HG02981 (cell line): ENCODE results near the gene VRK2.
"Not testable (repeated sequence)": the region's sequence is repeated elsewhere in the genome, so short reads cannot be mapped to it uniquely, and the experiment has no call there.

Experiments
- ATAC-seq: cut with Tn5 transposase; IDR thresholded peaks from one replicate; pipeline ENCODE4 v1.9.1; 2021; ENCODE audit warnings: mild to moderate bottlenecking, moderate library complexity; ENCODE audit not compliant: unreplicated experiment

Gene VRK2

DNA sequence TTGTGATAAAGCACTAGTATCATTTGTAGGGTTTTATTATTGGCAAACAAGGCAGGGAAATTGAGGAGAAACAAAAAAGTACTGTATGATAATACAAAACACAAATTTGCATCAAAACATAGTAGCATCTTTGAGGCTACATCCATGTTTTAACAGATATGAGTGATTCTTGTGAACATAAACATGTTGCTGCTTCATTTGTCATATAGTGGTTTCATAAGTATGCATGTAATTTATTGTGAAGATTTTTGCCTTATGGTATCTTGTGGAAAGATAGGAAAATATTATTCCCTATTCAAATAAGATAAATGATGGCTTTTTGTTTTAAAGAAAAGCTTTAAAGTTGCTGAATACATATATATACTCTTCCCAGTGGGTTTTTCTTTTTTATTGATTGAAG is 60.3 kb downstream of the VRK2 start:
- ATAC-seq = no peak

DNA sequence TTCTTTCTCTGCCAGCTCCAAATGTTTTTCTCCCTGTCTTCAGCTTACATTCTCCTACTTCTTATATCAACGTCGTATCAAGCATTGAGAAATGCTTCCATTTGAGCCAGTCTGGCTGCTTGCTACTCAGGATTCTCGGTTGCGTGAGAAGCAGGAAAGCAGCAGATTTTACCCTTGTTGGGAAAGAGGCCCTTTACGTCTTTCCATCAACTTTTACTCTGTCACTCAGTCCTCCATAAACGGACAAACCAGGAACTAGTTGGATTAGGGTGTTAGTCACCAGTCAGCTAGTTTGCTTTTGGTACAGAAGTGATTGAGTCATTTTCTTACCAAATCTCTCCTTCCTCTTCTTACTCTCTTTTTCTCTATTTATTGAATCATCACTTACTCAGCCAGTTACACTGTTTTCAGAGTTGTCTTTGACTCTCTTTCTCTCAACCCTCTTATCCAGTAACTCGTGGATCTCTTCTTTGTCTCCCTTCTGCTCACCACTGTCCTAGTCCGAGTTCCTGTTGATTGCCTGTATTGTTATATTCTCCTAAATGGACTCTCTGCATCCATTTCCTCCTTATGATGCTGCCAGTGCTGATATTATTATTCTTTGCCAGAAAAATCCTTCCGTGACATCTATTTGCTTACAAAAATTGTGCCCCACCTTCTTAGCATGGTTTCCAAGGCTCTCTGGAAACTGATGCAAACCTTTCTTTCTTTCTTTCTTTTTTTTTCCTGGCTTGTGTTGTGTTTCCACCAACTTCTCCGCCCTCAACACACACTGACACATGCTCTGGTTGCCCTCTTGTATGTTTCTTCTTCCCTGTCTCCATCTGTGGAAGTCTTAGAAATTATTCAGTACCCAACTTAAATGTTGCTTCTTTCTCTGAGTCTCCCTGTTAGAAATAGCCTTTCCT is 61.5 kb downstream of the VRK2 start:
- ATAC-seq = no peak

DNA sequence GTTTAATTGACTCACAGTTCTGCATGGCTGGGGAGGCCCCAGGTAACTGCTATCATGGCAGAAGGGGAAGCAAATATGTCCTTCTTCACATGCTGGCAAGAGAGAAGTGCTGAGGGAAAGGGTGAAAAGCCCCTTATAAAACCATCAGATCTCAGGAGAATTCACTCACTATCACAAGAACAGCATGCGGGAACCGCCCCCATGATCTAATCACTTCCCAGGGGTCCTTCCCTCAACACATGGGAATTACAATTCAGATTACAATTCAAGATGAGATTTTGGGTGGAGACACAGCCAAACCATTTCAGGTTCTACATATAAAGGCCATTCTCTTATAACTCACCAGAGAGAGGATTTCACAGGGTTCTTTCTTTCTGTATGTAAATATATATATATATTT is 62.9 kb downstream of the VRK2 start:
- ATAC-seq = no peak

DNA sequence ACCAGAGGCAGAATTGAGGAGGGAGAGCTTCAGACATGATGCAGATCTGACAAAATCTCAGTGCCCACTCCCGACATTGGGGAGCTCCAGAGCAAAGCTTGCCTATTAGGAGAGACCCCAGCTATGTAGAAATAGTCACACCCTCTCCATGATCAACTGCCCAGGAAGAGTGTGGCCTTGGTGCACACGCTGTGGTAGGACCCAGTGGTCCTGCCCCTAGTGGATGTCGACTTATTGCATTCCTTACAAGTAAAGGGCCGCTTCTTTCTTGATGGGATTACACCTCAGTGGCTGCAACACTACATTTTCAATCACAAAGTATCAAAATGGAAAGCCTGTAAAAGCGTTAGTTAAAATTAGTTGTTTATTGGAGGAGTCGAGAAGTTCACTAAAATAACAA is 64.2 kb downstream of the VRK2 start:
- no peak for ATAC-seq

DNA sequence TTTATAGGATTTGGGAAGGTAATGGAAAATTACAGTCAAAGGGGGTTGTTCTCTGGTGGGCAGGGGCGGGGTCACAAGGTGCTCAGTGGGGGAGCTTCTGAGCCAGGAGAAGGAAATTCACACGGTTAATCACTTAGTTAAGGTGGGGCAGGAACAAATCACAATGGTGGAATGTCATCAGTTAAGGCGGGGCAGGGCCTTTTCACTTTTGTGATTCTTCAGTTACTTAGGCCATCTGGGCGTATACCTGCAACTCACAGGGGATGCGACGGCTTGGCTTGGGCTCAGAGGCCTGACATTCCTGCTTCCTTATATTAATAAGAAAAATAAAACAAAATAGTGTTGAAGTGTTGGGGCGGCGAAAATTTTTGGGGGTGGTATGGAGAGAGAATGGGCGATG is 67.0 kb downstream of the VRK2 start:
- not testable (repeated sequence) for ATAC-seq

DNA sequence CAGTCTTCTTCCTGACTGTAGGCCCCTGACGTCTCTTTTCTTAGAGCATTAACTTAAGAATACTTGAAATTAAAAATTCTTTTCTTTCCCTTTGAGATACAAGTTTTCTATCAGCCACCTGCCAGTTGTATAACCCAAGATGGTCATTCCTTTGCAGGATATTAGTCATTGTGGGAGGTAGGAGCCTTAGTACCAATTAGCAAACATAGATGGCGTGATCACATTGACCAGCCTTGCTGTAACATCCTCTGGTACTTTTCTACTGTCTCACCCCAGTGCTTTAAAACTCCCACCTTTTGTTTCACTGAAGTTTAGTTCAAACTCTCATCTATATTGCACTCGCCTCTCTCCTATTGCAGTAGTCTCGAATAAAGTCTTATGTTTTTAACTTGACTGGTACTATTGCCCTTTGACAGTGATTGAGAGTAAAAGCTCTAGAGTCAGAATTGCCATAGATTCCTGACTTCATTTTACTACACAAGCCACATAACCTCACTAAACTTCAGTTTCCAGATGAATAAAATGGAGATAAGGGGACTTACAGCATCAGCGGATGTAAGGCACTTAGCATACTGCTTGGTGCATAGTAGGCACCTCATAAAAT is 74.1 kb downstream of the VRK2 start:
- peak; percentile 50 for ATAC-seq

DNA sequence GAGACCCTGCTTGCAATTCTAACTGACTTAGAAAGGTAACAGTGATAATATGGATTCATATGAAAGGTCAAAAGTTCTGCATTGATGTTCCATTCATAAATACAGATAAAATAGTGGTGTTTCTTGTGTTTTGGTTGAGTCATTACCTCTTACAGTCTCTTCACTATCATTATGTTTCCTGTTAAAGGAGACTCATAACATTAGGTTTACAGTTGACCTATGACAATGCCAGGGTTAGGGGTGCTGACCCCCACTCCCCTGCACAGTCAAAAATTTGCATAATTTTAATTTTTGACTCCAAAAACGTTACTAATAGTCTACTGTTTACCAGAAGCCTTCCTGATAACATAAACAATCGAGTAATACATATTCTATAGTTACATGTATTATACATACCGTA is 75.4 kb downstream of the VRK2 start:
- no peak for ATAC-seq

DNA sequence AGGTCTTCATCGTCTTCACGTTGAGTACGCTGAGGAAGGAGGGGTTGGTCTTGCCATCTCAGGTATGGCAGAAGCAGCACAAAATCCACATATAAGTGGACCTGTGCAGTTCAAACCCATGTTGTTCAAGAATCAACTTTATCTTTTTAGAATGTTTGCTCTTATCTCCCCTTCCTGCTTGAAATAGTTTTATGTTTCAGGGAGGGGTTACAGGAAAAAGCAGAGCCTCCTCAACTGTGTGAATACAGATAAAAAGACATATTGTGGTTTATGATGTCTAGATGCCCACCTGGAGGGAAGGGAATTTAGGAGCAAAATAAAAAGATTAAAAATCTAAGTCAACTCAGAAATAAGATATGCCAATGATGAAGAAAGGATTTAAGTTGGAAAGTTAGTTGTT is 75.9 kb downstream of the VRK2 start:
- no peak for ATAC-seq

DNA sequence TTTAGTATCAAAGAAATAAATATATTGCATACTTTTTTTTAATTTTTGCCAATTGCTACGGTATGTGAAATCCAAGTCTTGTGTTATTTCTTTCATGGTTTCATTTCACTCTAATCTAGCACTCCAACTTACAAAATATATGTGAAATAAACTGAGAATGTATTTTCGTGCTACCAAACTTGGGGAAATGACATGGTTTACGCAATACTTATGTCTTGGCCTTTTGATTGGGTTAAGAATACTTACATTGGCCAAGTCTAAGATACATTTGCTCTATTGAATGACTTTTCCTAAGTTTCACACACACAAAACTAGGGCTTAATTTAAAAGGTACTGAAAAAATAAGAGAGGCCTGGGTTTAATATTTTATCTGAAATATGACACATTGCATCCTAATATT is 80.5 kb downstream of the VRK2 start:
- ATAC-seq = no peak

DNA sequence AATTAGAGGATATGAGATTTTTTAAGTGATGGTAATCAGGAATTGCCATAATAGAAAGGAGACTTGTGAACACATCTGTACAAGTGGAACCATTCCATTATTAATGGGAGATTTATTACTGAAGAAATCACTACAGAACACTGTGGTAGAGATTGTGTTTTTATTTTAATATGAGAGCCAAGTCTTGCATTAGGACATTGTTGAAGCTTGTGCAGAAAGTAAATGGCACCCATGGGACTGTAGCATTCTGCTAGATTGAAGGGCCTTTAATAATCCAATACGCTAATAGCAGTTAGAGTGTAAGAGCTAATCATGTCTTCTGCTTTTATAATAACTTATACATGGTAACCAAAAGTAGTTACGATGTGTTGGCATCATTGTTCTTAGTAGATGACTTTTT is 83.6 kb downstream of the VRK2 start:
- ATAC-seq = no peak

DNA sequence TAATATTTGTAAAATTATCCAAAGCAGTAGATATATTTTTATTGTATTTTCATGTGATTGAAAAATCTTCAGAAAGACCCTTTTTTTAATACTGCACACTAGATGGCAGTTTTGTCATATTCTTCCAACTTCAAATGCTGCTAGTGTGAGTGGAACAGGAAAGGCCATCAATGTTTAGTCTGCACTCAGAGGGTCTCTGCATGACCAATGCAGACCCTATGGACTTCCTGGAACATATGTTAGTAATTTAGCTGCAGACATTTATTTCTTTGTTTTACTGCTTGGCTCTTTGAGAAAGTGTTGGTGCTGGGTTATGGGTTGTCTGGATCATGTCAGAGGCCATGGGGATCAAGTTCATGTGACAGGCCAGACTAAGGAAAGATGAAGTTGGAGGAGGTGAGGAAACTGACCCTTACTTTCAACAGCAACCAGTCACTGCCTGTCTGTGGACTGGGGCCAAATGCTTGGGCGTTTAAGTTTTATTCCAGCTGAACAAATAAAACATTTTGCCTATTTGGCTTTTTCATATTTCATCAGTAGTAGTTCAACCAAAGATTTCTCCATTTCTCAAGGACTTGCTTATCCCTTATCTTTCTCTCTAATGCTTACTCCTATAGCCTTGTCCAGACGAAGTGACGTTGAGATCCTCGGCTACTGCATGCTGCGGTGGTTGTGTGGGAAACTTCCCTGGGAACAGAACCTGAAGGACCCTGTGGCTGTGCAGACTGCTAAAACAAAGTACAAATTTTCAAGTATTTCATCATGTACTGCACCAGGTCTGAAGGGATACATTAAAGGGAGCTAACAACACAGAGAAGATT is 84.8 kb downstream of the VRK2 start:
- no peak for ATAC-seq

DNA sequence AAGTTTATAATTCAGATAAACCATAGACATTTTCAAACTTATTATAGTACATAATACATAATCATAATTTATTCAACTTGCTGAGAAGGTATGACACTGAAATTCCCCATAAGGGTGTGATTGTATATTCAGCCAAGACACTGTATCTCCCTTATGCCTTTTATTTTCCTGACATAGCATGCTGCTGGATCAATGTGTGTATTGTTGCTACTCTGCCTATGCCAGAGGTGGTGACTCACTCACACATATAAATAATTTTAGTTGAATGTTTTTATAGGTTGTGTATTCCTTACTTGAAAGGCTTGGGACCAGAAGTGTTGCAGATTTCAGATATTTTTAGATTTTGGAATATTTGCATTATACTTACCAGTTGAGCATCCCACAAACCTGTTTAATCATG is 86.8 kb downstream of the VRK2 start:
- no peak for ATAC-seq

DNA sequence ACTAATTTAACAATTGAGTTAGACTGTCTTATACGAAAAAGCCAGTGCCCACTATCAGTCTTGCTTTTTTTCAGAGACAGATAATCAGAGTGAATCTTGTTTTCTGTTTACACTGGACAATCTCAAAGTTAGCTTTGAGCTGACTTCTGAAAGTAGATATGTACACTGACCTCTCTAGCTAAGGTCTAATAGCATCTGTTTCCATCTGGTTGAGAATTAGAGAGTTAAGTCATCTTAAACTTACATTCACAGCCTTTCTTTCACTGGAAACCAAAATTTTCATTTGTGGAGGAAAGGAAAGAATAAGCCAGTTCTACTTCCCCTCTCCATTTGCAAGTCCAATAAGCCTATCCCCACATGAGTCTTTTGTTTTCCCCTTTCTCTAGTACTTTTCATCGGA is 89.3 kb downstream of the VRK2 start:
- no peak for ATAC-seq

DNA sequence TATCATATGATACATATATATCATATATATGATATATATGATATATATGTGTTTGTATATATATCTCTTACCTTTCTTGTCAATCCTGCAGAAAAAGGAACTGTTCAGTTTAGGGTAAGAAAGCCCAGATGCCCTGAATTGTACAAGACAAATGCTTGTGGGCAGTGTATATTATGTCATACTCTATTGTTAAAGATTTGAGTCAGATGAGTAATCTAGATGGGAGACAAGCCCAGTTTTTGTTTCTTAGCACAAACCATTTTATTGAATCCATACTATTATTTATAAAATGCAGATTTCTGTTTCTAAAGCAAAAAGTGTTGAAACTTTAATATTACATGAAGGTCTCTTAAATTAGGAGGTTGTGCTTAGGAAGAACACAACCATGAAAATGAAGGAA is 90.6 kb downstream of the VRK2 start:
- peak; percentile 60 for ATAC-seq

DNA sequence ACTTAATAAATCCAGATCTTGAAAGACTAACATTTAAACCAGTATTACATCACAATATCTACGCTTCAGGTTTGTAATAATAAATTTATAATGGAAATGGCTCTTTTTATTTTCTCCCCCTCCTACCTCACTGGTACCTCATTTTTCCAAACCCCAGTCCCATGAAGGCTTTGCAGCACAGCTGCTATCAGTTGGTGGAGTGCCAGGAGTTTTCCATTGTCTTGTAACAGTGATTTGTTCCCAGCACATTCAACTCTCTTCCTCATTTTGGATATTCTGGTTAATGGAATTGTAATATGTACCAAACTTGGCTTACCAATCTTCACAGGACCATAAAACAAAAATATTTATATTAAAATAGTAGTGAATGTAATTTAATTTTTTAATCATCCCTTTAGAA is 91.2 kb downstream of the VRK2 start:
- ATAC-seq = no peak

DNA sequence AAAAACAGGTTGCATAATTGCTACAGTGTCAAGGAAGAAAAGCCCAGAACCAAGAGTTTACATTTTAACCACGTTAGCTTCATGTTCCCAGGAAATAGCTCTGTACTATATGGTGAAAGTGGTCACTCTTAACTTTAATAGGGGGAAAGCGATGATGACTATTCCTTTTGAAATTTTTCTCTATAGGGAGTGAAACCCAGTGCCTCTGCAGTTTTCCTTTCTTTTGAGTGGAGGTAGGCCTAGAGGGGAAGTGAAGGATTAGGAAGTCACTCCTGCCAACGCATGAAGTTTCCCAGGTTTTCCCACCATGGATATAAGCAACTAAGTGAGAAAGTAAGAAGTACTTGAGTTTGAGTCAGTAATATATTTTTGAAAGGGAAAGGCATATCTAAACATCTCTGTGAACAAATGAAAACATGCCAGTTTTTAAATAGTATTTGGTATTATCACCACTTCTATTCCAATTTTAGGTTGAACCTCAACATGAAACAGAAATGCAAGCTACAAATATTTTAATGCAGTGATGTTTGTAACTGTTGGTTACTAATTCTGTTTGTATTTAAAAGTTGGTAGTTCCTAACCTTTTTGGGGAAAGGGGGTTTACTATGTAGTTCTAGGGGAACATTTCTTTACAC is 91.9 kb downstream of the VRK2 start:
- no peak for ATAC-seq

DNA sequence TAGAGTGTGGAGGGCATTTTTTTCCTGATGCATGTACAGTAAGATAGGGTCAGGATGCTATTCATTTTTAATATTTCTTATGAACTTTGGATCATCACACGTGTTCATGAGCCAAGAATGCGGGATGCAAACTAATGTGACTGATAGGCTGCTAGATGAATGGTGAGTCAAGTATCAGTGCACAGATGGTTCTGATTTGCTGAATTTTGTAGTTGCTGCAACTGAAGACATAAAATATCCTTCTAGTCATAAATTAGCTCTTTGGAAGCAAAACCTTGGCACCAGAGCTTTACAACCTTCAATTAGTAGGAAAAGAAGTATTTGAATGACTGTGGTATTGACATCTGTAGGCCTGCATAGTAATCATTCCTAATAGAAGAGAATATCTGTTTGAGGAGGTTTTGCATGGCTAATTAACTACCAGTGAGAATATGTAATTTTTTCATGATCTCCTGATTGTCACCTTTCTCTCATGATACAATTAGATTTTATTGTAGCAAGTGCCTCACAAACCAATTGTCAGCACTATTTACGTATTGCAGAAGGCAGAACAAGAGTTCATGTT is 94.0 kb downstream of the VRK2 start:
- ATAC-seq = no peak

DNA sequence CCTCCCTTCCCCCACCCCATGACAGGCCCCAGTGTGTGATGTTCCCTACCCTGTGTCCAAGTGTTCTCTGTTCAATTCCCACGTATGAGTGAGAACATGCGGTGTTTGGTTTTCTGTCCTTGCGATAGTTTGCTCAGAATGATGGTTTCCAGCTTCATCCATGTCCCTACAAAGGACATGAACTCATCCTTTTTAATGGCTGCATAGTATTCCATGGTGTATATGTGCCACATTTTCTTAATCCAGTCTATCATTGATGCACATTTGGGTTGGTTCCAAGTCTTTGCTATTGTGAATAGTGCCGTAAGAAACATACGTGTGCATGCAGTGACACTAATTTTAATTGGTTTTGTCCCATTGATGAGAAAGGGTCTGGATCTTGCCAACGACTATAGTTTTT is 99.2 kb downstream of the VRK2 start:
- ATAC-seq = not testable (repeated sequence)

DNA sequence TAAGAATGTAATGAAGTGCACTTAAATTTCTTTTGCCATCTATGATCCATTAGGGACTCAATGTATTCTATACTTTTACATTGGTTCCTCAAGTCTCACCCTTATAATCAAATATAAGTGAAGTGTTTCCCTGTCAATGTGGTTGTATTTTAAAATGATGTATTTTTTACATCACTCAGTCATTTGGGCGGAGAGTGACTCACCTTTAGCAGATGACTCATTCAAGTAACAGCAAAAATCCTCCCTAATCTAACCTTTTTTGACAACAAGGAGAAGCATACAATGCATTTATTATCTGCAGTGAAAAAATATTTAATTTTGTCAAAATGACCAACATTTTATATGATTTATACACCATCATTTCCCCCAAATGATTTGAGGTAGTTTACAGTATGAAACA is 100.1 kb downstream of the VRK2 start:
- no peak for ATAC-seq

DNA sequence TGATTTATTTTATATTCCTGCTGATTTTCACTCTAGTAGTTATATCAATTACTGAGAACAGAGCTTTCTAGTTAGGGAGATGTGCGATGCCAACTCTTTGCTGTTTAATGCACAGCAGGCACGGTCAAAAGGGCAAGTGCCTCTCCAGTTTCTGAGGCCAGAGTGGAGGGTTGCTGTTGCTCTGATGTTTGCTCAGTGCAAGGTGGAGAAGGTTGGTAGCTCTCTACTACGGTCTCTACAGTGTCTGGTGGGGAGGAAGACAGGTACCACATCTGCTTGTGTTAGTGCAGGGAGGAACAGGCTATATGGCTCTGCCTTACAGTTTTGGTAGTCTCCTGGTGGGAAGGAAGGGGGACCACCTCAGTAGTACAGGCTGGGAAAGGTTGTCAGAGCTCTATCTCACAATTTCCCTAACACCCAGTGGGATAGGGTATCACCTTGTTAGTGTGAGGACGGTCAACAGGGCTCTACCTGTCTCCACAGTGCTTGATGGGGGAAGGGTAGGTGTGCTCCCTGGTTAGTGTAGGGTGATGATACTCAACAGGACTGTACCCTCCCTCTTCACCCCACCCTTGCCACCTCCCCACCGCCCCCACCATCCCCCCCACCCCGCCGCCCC is 108.7 kb downstream of the VRK2 start:
- no peak for ATAC-seq

DNA sequence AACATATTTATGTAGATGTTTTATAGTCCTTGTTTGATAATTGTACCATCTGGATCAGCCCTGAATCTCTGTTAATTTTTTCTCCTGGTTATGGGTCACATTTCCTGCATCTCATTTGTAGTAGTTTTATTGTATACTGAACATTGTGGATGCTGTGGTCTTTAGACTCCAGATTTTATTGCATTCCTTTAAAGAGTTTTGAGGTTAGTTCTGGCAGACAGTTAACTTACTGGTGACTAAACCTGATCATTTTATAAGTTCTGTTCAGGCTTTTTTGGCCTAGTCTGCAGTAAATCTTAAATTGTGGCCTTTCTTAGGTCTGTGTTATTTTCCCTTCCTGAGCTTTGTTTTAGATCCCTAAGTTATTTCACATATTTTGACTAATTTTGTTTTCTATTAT is 110.2 kb downstream of the VRK2 start:
- no peak for ATAC-seq
